NCI-H748 treated with DMSO at 0.1 percent for 48 hours (cell line): Measurements from ENCODE around the gene UGT1A10.
"Not testable (repeated sequence)": the region's sequence is repeated elsewhere in the genome, so short reads cannot be mapped to it uniquely, and the experiment has no call there.

Source experiments
- DNase-seq: peaks from one replicate; lab custom pipeline; 2025; lab: John Stamatoyannopoulos, UW

Gene UGT1A10

GRCh38 chr2:233743464-233744259, 107.4 kb downstream of the UGT1A10 start:
- no peak for DNase-seq

- DNase-seq = no peak
Measured at GRCh38 chr2:233745073-233745755, 109.0 kb downstream of the UGT1A10 start.

GRCh38 chr2:233745838-233746237, 109.6 kb downstream of the UGT1A10 start:
- DNase-seq = not testable (repeated sequence)

GRCh38 chr2:233746475-233747282, 110.4 kb downstream of the UGT1A10 start:
- DNase-seq = no peak

- DNase-seq = no peak
Measured at GRCh38 chr2:233747283-233747544, 111.0 kb downstream of the UGT1A10 start.

- not testable (repeated sequence) for DNase-seq
Measured at GRCh38 chr2:233750689-233751088, 114.4 kb downstream of the UGT1A10 start.

GRCh38 chr2:233751212-233752009, 115.2 kb downstream of the UGT1A10 start:
- DNase-seq = not testable (repeated sequence)

- DNase-seq = no peak
Measured at GRCh38 chr2:233754872-233755611, 118.8 kb downstream of the UGT1A10 start.

GRCh38 chr2:233756429-233757081, 120.3 kb downstream of the UGT1A10 start:
- no peak for DNase-seq

GRCh38 chr2:233758141-233758540, 121.9 kb downstream of the UGT1A10 start:
- no peak for DNase-seq

GRCh38 chr2:233758849-233759248, 122.6 kb downstream of the UGT1A10 start:
- DNase-seq = no peak

- no peak for DNase-seq
Measured at GRCh38 chr2:233760043-233760442, 123.8 kb downstream of the UGT1A10 start, which contains the start of gene UGT1A1. Gene UGT1A1 (plus strand): TSS chr2:233760270. CDS start chr2:233760288, 18 bp downstream.

- DNase-seq = no peak
Measured at GRCh38 chr2:233761040-233761769, 125.0 kb downstream of the UGT1A10 start.

GRCh38 chr2:233764264-233764663, 128.0 kb downstream of the UGT1A10 start:
- no peak for DNase-seq

- DNase-seq = no peak
Measured at GRCh38 chr2:233764761-233765160, 128.5 kb downstream of the UGT1A10 start.

- DNase-seq = no peak
Measured at GRCh38 chr2:233766416-233766815, 130.2 kb downstream of the UGT1A10 start.

- no peak for DNase-seq
Measured at GRCh38 chr2:233768076-233768475, 131.8 kb downstream of the UGT1A10 start.

GRCh38 chr2:233769260-233769659, 133.0 kb downstream of the UGT1A10 start:
- no peak for DNase-seq

GRCh38 chr2:233772153-233772552, 135.9 kb downstream of the UGT1A10 start:
- DNase-seq = no peak

- DNase-seq = no peak
Measured at GRCh38 chr2:233772583-233772982, 136.3 kb downstream of the UGT1A10 start.
